PC-9 (cell line): ENCODE measurements around the gene TMEM232.

Experiments
- EZH2 ChIP-seq: fragments of 200-600 bp; sonication (generic); IDR thresholded peaks from 2 replicates; pipeline ENCODE4 v1.8.0; 2017; ENCODE audit warnings: antibody characterized with exemption, low read depth
- TF ChIP-seq, protein P1 (sequence below): fragments of 200-600 bp; sonication (generic); conservative IDR thresholded peaks from 2 replicates; pipeline ENCODE4 v1.6.1; 2017; ENCODE audit warnings: mixed run types, antibody characterized with exemption, mild to moderate bottlenecking, moderate library complexity

GRCh38 chr5:110644357-110644756 is 82.1 kb downstream of the TMEM232 start:
- TF ChIP-seq, protein P1, sequence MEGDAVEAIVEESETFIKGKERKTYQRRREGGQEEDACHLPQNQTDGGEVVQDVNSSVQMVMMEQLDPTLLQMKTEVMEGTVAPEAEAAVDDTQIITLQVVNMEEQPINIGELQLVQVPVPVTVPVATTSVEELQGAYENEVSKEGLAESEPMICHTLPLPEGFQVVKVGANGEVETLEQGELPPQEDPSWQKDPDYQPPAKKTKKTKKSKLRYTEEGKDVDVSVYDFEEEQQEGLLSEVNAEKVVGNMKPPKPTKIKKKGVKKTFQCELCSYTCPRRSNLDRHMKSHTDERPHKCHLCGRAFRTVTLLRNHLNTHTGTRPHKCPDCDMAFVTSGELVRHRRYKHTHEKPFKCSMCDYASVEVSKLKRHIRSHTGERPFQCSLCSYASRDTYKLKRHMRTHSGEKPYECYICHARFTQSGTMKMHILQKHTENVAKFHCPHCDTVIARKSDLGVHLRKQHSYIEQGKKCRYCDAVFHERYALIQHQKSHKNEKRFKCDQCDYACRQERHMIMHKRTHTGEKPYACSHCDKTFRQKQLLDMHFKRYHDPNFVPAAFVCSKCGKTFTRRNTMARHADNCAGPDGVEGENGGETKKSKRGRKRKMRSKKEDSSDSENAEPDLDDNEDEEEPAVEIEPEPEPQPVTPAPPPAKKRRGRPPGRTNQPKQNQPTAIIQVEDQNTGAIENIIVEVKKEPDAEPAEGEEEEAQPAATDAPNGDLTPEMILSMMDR, result no peak
- TF ChIP-seq EZH2, result no peak
